Epithelial cell of esophagus (primary cell): ENCODE results near the gene ARFIP2.

ENCODE experiments used
- DNase-seq: peaks from one replicate; pipeline ENCODE4 v3.0.0; 2010; ENCODE audit warnings: low read depth
- H3K4me3 ChIP-seq: 2 replicates; pipeline ENCODE4 v1.5.1; 2011; ENCODE audit warnings: mild to moderate bottlenecking, low read length, control low read depth
- TF ChIP-seq, protein P1 (sequence below): IDR thresholded peaks from 2 replicates; pipeline ENCODE4 v1.5.1; 2011; ENCODE audit warnings: low read depth, mild to moderate bottlenecking, low read length, control low read depth, inconsistent platforms; ENCODE audit not compliant: insufficient read depth; ENCODE audit errors: missing control alignments

ARFIP2 gene

DNA sequence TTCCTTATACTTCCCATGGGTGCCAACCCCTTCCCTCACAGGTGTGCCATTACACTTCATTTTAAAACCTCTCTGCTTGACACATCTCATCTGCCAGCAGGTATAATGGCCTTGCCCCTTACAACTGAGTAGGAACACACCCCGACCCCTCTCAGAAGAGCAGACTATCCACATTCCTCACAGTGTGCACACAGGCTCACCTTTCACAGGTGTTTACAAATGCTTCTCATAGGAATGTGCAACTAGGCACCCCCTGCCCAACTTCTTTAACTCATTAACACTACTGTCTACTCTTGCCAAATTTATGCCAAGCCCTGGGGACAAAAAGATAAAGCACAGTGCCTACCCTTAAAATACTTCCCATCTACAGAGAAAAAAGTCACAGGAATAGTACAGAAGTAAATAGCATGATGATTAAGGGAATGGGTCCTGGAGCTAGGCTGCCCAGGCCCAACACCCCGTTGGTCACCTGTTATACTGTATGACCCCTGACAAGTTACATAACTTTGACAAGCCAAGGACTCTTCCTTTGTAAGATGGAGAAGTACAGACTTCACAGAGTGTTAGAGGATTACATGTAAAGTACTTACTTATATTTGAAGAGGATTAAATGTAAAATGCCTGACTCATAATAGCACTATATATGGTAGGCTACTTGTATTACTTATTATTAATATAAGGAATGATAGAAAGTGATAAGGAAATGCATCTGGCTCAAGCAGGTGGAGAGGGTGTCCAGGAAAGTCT, 22.6 kb downstream of the ARFIP2 start:
- no peak overlapping the region for H3K4me3 ChIP-seq
- TF ChIP-seq, protein P1, sequence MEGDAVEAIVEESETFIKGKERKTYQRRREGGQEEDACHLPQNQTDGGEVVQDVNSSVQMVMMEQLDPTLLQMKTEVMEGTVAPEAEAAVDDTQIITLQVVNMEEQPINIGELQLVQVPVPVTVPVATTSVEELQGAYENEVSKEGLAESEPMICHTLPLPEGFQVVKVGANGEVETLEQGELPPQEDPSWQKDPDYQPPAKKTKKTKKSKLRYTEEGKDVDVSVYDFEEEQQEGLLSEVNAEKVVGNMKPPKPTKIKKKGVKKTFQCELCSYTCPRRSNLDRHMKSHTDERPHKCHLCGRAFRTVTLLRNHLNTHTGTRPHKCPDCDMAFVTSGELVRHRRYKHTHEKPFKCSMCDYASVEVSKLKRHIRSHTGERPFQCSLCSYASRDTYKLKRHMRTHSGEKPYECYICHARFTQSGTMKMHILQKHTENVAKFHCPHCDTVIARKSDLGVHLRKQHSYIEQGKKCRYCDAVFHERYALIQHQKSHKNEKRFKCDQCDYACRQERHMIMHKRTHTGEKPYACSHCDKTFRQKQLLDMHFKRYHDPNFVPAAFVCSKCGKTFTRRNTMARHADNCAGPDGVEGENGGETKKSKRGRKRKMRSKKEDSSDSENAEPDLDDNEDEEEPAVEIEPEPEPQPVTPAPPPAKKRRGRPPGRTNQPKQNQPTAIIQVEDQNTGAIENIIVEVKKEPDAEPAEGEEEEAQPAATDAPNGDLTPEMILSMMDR, result no peak
- DNase-seq, result no peak

DNA sequence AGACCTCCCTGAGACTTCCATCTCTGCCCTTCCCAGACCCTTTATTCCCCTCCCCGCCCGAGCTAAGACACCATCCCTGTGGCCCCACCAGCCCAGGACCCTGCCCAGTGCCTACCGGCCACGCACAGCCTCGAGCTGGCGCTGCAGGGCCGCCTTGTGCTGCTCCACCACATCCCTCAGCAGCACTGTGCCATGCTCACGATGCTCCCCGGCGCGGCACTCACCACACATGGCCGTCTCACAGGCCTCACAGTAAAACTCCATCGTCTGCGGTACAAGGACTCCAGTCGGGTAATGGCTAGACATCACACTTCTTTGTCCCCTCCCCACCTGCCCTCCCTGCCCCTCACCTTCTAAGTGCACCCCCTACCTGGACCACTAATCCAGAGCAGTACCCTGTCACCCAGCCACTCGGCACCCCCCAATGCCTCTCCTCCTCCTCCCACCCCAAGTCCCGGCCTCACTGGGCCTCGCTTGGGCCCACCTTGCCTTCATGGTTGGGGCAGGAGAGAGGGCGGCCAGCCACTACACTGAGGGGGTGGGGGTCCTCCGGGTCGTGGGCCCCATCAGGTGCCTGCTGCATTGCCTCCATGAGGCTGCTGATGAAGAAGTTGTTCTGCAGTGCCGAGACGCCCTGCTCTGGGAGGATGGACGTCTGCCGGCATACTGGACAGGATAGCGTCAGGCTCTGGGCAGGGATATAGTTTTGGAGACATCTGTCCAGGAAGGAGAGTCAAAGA, 23.4 kb downstream of the ARFIP2 start:
- no peak overlapping the region for H3K4me3 ChIP-seq
- TF ChIP-seq, protein P1, result no peak
- no peak for DNase-seq

DNA sequence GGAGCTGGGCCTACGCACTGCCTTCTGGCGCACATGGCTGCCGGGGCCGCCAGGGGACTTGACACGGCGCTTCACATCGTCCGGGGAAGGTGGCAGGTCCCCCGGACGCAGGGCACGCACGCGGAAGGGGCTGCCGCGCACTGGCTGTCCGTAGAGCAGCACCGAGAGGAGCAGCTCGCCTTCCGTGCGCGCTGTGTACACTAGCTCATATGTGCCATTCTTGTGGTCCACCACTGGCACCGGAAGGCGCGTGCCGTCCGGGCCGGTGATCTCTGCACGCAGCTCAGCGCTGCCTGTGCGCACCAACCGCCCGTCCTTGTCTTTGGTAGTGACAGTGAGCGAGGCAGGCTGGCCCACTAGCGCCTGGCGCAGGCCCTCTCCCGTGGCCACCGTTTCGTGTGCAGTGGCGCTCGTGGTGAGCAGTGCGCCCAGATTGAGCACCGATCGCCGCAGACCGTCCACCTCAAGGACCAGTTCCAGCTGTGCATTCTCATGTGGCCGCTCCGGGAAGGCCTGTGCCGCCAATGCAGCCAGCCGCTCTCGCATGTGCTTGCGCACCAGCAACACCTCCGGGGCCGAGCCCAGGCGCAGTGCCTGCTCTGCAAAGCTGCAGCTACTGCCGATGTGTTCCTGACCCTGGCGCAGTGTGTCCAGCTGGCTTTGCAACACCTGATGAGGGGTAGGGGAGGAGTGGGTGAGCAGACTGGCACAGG, 24.6 kb downstream of the ARFIP2 start:
- TF ChIP-seq, protein P1, result no peak
- H3K4me3 ChIP-seq, result no peak overlapping the region
- no peak for DNase-seq

DNA sequence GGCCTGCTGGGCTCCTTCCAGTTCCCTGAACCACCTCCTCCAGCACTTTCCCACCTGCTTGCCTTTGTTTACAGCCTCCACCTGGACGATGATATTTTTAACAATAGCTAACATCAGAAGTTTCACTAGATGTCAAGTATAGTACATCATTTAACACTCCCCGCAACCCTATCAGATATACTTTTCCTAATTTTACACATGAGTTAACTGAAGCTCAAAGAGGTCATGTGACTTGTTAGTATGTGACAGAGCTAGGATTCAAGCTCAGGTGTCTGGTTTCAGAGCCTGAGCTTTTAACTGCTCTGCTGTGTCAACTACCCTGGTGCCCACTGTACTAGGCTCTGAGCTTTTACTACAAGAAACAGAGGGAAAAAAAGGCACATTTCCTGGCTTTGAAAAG, 26.1 kb downstream of the ARFIP2 start:
- TF ChIP-seq, protein P1, result no peak
- no peak for DNase-seq
- H3K4me3 ChIP-seq, result no peak overlapping the region

DNA sequence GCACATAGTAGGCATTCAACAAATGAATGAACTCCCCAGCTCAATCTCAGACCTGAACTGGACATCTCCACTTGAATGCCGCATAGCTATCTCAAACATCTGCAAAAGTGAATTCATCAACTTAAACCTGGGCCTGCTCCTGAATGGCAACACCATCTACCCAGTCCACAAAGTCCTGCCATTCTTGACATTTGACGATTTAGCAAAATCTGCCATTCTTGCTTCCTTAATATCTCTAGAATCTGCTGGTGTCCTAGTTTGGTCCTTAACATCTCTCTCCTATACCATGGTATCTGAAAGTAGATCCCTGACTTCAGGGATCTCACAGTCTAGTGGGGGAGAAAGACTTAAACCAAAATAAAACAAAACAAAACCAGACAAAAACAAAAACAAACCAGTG, 28.0 kb downstream of the ARFIP2 start:
- no peak overlapping the region for H3K4me3 ChIP-seq
- no peak for DNase-seq
- TF ChIP-seq, protein P1, result no peak

DNA sequence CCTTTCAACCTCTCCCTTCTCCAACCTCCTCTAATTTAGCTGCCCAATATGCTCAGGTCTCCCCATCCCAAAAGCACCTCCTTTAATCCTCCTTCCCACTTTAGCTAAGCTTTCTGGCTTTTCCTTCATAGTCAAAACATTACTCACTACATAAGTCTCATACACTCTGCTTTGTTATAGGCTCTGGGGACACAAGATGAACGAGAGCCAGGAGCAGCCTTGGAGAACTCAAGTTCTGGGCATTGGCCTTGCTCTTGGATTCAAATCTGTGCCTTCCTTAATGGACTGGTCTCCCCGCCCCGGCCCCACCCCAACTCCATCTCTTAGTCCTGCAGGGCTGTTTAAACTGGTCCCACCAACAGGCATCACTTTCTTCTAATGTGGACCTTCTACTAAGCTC, 28.9 kb downstream of the ARFIP2 start:
- TF ChIP-seq, protein P1, result no peak
- H3K4me3 ChIP-seq, result no peak overlapping the region
- no peak for DNase-seq
